ENCODE measurements around the gene PRMT7. TPM values are rescaled to one million over a fixed set of nuclear protein-coding genes. Genes with fewer than 3 reads are reported as not detected.

Gene PRMT7
- total RNA-seq, 1 donor from 2014 or later, result 59.6 TPM

- DNase-seq (ENCODE audit: low read depth), result no peak
These were observed 35.3 kb downstream of the PRMT7 start for GRCh38 chr16:68345958-68346635.

DNA sequence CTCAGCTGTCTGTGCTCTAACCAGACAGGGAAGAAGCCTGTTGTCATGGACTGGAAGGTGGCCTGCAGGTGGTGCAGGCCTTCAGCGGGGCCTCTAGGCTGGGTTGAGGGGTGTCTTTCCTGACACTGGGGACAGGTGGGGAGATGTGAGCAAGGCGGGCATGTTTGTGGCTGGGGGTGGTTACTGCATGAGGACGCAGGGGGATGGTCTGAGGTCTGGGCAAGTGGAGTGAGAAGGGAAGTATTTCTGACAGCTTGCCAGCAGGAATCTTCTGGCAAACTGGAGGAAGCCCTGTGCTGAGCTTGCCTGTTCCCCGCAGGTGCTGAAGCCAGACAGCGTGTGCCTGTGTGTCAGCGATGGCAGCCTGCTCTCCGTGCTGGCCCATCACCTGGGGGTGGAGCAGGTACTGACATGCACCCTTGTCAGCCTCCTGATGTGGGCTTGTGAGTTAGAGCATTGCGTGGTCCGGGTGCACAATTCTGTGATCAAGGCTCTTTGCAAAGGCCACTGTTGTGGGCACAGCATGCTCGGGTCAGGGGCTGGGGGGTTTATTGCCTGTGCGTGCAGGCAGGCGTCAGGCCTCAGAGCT lies 36.2 kb downstream of the PRMT7 start:
- DNase-seq (ENCODE audit: low read depth), result peak; percentile 57

GRCh38 chr16:68347605-68348004 lies 36.8 kb downstream of the PRMT7 start:
- DNase-seq (ENCODE audit: low read depth), result no peak

DNA sequence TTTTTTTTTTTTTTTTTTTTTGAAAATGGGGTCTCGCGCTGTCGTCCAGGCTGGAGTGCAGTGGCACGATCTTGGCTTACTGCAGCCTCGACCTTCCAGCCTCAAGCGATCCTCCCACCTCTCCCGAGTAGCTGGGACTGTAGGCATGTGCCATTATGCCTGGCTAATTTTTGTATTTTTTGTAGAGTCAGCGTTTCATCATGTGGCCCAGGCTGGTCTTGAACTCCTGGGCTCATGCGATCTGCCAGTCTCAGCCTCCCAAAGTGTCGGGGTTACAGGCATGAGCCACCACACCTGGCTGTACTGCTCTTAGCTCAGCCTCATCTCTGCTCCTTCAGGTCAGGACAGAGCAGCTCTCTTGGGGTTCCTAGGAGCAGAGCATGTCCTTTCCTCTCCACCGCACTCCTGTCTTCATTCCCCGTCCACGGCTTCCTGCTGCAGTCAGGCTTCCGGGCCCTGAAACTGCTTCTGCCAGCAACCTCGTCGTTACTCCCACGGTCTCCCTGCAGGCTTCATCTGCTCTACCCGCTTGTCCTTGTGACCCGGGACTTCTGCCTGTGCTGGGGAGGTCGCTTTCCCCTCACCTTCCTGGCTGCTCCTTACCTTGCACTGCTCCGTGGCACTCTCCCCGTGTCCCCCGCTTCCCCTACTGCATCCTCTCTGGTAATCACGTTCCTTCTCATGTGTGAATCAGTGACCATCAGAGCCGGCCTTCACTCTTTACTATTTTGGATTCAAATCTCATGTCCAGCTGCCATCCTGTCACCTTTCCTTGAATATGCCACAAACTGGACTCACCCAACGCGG lies 38.0 kb downstream of the PRMT7 start:
- no peak for DNase-seq (ENCODE audit: low read depth)

GRCh38 chr16:68349838-68350410 lies 39.1 kb downstream of the PRMT7 start:
- no peak for DNase-seq (ENCODE audit: low read depth)

- DNase-seq (ENCODE audit: low read depth), result no peak
These were observed 40.1 kb downstream of the PRMT7 start for GRCh38 chr16:68350813-68351350.

DNA sequence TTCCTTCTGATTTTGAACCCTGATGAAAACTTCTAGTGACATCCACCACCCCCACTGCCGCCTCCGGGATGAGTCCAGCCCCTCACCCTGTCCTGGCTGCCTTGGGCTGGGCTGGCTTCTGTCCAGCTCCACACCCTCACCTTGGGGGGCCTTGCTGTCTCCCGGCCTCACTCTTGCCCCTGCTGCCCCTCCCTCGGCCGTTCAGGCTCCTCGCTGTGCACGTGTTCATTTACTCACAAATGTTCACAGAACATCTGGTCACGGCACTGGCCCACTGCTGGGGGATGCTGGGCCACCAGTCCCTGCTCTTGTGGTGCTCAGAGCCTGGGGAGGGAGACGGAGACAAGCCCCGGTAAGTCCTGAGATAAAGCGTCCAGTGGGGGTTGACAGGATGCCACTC lies 40.6 kb downstream of the PRMT7 start:
- no peak for DNase-seq (ENCODE audit: low read depth)

GRCh38 chr16:68351991-68352431 lies 41.2 kb downstream of the PRMT7 start:
- DNase-seq (ENCODE audit: low read depth), result no peak

- DNase-seq (ENCODE audit: low read depth), result no peak
These were observed 42.5 kb downstream of the PRMT7 start for GRCh38 chr16:68353366-68353765.

GRCh38 chr16:68354816-68355215 lies 44.0 kb downstream of the PRMT7 start:
- no peak for DNase-seq (ENCODE audit: low read depth)

GRCh38 chr16:68355447-68356248 lies 44.8 kb downstream of the PRMT7 start:
- no peak for DNase-seq (ENCODE audit: low read depth)

DNA sequence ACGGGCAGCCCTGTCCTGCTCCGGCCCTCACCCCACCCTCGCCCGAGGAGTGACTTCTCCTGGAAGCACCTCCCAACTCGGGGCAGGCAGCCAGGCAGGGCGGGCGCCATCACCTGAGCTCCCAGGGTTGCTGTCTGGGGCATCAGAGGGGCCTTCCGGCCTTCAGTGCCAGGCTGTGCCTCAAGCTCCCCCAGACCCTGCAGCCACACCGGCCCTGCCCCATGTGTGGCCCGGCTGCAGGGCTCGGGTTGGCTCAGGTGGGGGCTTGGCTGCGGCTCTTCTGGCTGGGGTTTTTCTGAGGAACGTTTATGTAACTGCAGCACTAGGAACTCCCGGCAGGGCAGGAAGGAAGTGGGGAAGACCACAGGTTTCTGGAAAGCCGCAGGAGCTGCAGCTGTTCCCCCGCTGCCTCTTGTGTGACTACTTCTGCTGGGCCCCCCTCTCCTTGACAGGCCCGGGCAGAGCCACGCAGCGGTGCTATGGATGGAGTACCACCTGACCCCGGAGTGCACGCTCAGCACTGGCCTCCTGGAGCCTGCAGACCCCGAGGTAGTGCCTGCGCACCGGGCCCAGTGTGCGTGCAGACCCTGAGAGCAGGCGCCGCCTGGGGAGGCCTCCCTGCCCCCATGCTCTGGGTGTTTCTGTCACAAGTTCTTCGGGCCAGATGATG lies 45.6 kb downstream of the PRMT7 start:
- no peak for DNase-seq (ENCODE audit: low read depth)

DNA sequence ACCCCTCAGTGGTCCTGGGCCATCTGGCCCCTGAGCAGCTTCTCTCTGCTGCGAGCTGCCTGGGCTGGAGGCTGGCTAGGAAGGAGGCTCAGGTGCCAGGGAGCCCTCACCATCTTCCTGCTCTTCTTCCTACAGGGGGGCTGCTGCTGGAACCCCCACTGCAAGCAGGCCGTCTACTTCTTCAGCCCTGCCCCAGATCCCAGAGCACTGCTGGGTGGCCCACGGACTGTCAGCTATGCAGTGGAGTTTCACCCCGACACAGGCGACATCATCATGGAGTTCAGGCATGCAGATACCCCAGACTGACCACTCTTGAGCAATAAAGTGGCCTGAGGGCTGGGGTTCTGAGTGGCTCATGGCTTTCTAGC lies 46.1 kb downstream of the PRMT7 start:
- no peak for DNase-seq (ENCODE audit: low read depth)

GRCh38 chr16:68357521-68357922 lies 46.7 kb downstream of the PRMT7 start:
- DNase-seq (ENCODE audit: low read depth), result no peak

- no peak for DNase-seq (ENCODE audit: low read depth)
These were observed 47.1 kb downstream of the PRMT7 start for GRCh38 chr16:68357923-68358322.

- no peak for DNase-seq (ENCODE audit: low read depth)
These were observed 48.1 kb downstream of the PRMT7 start for GRCh38 chr16:68358951-68359350.

GRCh38 chr16:68359398-68360191 lies 48.8 kb downstream of the PRMT7 start:
- DNase-seq (ENCODE audit: low read depth), result no peak

- no peak for DNase-seq (ENCODE audit: low read depth)
These were observed 49.7 kb downstream of the PRMT7 start for GRCh38 chr16:68360547-68360946.

- DNase-seq (ENCODE audit: low read depth), result no peak
These were observed 50.1 kb downstream of the PRMT7 start for GRCh38 chr16:68360956-68361355.

DNA sequence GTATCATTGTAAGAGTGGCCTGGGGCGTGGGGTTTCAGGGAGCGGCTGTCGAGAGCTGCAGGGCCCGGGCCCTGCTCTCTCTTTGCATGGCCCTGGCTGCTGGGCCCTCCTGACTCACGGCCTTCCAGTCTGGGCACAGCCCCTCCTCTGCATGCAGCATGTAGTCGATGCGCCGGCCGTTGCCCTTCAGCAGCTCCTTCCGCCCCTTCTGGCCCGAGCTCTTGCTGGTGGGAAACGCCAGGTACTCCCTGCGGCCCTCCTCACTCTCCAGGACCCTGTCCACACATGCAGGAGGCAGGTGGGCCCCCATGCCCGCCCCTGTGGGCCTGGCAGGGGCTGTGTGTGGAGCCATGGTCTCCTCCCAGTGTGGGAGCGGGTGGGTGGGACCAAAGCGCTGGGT lies 50.7 kb downstream of the PRMT7 start:
- no peak for DNase-seq (ENCODE audit: low read depth)

Data from myocyte (in vitro differentiated cells).